ENCODE results near the gene GPR55. TPM values are rescaled to one million over a fixed set of nuclear protein-coding genes. Genes with fewer than 3 reads are reported as not detected.

GPR55 gene
- total RNA-seq, 1 experiment from 2014 or later, result not detected

GRCh38 chr2:230866756-230867523 lies 58.1 kb downstream of the GPR55 start:
- ChIA-PET POLR2A (interaction anchor here (0.5 to 1.5 kb wide), 4 partner anchors 10 to 1529 kb away, joined by 3 read pairs; partner anchors contain the start of gene NCL), CTCF (interaction anchor here (0.5 to 4.3 kb wide), 7 partner anchors 12 to 353 kb away, joined by 3 to 40 read pairs (median 14); no protein-coding TSS in a partner anchor)
- ATAC-seq, result no peak
- Mint-ChIP-seq H3K9me3 (no peaks in the 10 kb centered on the region), H3K36me3 (no peaks in the 10 kb centered on the region), H3K27me3 (ENCODE audit: low read depth) (no peaks in the 10 kb centered on the region; the same call in 1 of the 2 replicates), H3K27ac (peak overlapping the region; percentile 96), H3K4me3 (peak overlapping the region; percentile 88), H3K4me1 (peaks cover 76% of the 10 kb centered on the region)
- TF ChIP-seq SOX15 (CRISPR knock-in tag; IDR thresholded peaks at IDR 0.05) (no peak), FOXK1 (CRISPR knock-in tag; IDR thresholded peaks at IDR 0.05) (no peak), NFE2L1 (CRISPR knock-in tag; IDR thresholded peaks at IDR 0.05) (no peak), MXD4 (CRISPR knock-in tag; IDR thresholded peaks at IDR 0.05; ENCODE audit: borderline replicate concordance) (no peak), NFYB (CRISPR knock-in tag; conservative IDR thresholded peaks at IDR 0.05; ENCODE audit: low read depth) (no peak), HMGXB4 (CRISPR knock-in tag; IDR thresholded peaks at IDR 0.05) (no peak), ZBTB43 (CRISPR knock-in tag; IDR thresholded peaks at IDR 0.05) (no peak), KAT7 (CRISPR knock-in tag; IDR thresholded peaks at IDR 0.05; ENCODE audit: borderline replicate concordance) (no peak), ATF6 (CRISPR knock-in tag; IDR thresholded peaks at IDR 0.05) (no peak), CREM (CRISPR knock-in tag; IDR thresholded peaks at IDR 0.05) (no peak), FOXJ3 (CRISPR knock-in tag; IDR thresholded peaks at IDR 0.05; ENCODE audit: borderline replicate concordance) (no peak), ATF2 (CRISPR knock-in tag; IDR thresholded peaks at IDR 0.05; ENCODE audit: borderline replicate concordance, low read depth) (no peak), CREB1 (CRISPR knock-in tag; IDR thresholded peaks at IDR 0.05) (no peak), NR2C2 (CRISPR knock-in tag; IDR thresholded peaks at IDR 0.05) (no peak), IRF1 (CRISPR knock-in tag; IDR thresholded peaks at IDR 0.05) (no peak), ZNF512 (CRISPR knock-in tag; IDR thresholded peaks at IDR 0.05; ENCODE audit: borderline replicate concordance) (no peak), AR (CRISPR knock-in tag; IDR thresholded peaks at IDR 0.05) (no peak), IRF2 (CRISPR knock-in tag; IDR thresholded peaks at IDR 0.05; ENCODE audit: borderline replicate concordance, low read depth) (no peak), ARID4B (CRISPR knock-in tag; IDR thresholded peaks at IDR 0.05; ENCODE audit: borderline replicate concordance) (no peak)
- no peak for DNase-seq (ENCODE audit: low spot score)

All from WTC11 (cell line).